ENCODE results near the gene ST3GAL4.

GRCh38 chr11:126433244-126433846, 77.9 kb downstream of the ST3GAL4 start:
- no peak for TF ChIP-seq CTCF (conservative IDR thresholded peaks at IDR 0.05)
- TF ChIP-seq EZH2 (IDR thresholded peaks at IDR 0.05; ENCODE audit: low read depth) = no peak

Measured in PC-9 (cell line).